ENCODE results near the gene CRLF1. TPM values are rescaled to one million over a fixed set of nuclear protein-coding genes. Genes with fewer than 3 reads are reported as not detected.

The CRLF1 gene
- total RNA-seq, 2 experiments from 2014 or later = not detected

DNA sequence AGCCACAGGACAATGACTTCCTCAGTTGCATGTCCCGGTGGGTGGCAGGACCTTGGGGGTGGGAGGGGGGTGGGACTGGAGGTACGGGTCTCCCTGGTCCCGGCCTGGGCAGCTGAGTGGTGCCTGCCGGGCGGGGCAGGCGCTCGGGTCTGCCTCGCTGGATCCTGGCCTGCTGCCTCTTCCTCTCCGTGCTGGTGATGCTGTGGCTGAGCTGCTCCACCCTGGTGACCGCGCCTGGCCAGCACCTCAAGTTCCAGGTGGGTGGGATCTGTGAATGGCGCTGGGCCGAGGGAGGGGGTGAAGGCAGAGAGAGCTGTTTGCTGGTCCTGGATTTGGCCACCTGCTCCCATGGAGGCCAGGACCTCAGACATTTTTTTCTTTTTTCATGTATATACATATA, 11.6 kb upstream of the CRLF1 start:
- no peak for ATAC-seq

GRCh38 chr19:18617562-18617961, 11.0 kb upstream of the CRLF1 start:
- peaks cover 31% of the 10 kb centered on the region for H3K27me3 Mint-ChIP-seq
- H3K4me1 Mint-ChIP-seq (ENCODE audit: low read depth) = peaks cover 6% of the 10 kb centered on the region
- no peak for ATAC-seq
- H3K4me3 Mint-ChIP-seq = no peak overlapping the region
- ChIA-PET POLR2A (no interaction called here), CTCF (no interaction called here)
- H3K27ac Mint-ChIP-seq = no peak overlapping the region
- H3K9me3 Mint-ChIP-seq = no peaks in the 10 kb centered on the region
- no peak for DNase-seq
- no peaks in the 10 kb centered on the region for H3K36me3 Mint-ChIP-seq (ENCODE audit: low read depth)
- intact Hi-C loops (cut with micrococcal nuclease) = no loop called here
- no peak for TF ChIP-seq CTCF (IDR thresholded peaks at IDR 0.05)

More for the DNA sequence above, 11.6 kb upstream of the CRLF1 start:
- Mint-ChIP-seq H3K4me3 (no peak overlapping the region), H3K9me3 (no peaks in the 10 kb centered on the region), H3K4me1 (ENCODE audit: low read depth) (peaks cover 4% of the 10 kb centered on the region), H3K27ac (no peak overlapping the region), H3K36me3 (ENCODE audit: low read depth) (no peaks in the 10 kb centered on the region), H3K27me3 (peaks cover 29% of the 10 kb centered on the region)
- ChIA-PET CTCF (no interaction called here), POLR2A (no interaction called here)
- intact Hi-C loops (cut with micrococcal nuclease) = no loop called here
- DNase-seq = no peak
- no peak for TF ChIP-seq CTCF (IDR thresholded peaks at IDR 0.05)

DNA sequence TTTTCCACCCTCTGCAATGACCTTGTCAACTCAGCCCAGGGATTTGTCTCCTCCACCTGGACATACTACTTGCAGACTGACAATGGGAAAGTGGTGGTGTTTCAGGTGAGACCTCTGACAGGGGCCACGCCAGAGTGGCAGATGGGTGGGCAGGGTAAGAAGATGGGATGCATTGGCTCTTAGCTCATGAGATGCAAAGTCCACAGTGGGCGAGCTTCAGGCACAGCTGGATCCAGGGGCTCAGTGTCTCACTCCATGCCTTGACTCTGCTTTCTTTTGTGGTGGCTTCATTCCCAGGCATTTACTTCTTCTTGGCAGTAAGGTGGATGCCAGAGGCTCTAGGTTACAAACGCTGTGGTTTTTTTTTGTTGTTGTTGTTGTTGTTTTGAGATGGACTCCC, 9.4 kb upstream of the CRLF1 start:
- no peaks in the 10 kb centered on the region for H3K36me3 Mint-ChIP-seq (ENCODE audit: low read depth)
- H3K27me3 Mint-ChIP-seq = peaks cover 41% of the 10 kb centered on the region
- ChIA-PET POLR2A (no interaction called here), CTCF (interaction anchor here (1.1 to 1.4 kb wide), 2 partner anchors 9 to 24 kb away, joined by 3 to 4 read pairs; no protein-coding TSS in a partner anchor)
- DNase-seq (no peak), ATAC-seq (no peak)
- H3K27ac Mint-ChIP-seq = no peak overlapping the region
- peaks cover 15% of the 10 kb centered on the region for H3K4me1 Mint-ChIP-seq (ENCODE audit: low read depth)
- intact Hi-C loops (cut with micrococcal nuclease) = no loop called here
- H3K4me3 Mint-ChIP-seq = no peak overlapping the region
- H3K9me3 Mint-ChIP-seq = no peaks in the 10 kb centered on the region
- no peak for TF ChIP-seq CTCF (IDR thresholded peaks at IDR 0.05)

DNA sequence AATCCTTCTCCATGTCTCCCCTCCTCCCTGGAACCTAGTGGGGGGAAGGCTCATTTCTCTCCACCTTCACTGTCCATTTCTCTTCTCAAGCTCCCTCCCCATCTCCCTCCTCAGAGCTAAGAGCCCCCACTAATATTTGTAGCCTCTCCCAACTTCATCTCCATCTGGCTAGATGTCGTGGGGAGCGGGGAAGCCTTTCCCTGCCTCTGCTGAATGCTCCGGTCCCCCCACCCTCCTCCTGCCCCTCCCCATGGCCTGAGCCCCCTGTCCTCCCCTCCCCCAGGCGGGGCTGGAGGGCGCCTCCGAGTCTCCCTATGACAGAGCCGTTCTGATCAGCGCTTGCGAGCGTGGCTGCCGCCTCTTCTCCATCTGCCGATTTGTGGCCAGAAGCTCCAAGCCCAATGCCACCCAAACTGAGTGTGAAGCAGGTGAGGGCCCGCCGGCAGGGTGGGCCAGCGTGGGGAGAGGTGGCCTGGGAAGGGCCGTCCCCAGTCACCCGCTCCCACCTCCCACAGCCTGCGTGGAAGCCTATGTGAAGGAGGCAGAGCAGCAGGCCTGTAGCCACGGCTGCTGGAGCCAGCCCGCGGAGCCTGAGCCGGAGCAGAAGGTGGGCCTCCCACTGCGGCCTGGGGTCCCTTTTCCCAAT, 7.1 kb upstream of the CRLF1 start:
- Mint-ChIP-seq H3K36me3 (ENCODE audit: low read depth) (no peaks in the 10 kb centered on the region), H3K4me1 (ENCODE audit: low read depth) (peaks cover 17% of the 10 kb centered on the region), H3K27ac (no peak overlapping the region), H3K4me3 (no peak overlapping the region), H3K27me3 (peaks cover 61% of the 10 kb centered on the region), H3K9me3 (no peaks in the 10 kb centered on the region)
- no peak for TF ChIP-seq CTCF (IDR thresholded peaks at IDR 0.05)
- CTCF ChIA-PET = no interaction called here
- POLR2A ChIA-PET = interaction anchor here (1.7 kb wide), 1 partner anchor 20 kb away, joined by 4 read pairs; no protein-coding TSS in a partner anchor
- DNase-seq (no peak), ATAC-seq (no peak)
- intact Hi-C loops (cut with micrococcal nuclease) = no loop called here

DNA sequence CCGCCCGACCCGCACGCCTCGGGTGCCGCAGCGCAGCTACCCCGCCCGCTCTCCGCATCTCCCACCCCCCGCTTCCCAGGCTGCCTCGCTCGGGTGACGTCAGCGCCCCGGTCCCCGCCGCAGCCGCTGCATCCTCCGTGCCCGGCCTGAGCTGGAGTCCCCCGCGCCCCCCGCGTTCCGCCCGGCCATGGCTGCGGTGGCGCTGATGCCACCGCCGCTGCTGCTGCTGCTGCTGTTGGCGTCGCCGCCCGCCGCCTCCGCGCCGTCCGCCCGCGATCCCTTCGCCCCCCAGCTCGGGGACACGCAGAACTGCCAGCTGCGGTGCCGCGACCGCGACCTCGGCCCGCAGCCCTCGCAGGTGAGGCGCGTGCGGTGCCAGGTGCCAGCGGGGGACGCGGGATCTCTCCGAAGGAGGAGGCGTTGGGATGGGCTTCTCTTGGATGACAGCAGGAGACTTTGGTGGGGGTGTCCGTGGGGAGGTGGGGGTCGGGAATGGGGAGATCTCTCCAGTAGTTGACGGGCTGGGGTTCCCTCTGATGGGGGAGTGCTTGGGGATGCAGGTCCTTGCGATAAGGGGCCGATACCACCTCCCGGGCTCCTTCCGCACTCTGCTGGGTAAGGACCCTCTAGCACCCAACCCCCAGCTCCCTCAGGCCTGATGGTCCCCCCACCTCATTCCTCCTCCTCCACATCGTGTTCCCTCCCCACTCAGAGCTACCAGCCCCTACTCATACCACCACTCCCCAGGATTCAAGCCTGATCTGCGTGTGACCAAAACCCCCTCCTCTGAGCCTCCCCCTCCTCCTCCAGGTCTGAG, 6.4 kb upstream of the CRLF1 start, which contains the start of gene TMEM59L:
Gene TMEM59L (plus strand): TSS at position 99 of the 817 bp plus-strand sequence. CDS start 89 bp downstream, at position 188.
- POLR2A ChIA-PET = interaction anchor here (1.7 kb wide), 1 partner anchor 20 kb away, joined by 4 read pairs; no protein-coding TSS in a partner anchor
- Mint-ChIP-seq H3K27me3 (peaks cover 67% of the 10 kb centered on the region), H3K36me3 (ENCODE audit: low read depth) (no peaks in the 10 kb centered on the region), H3K4me3 (peak within 1 kb of the TSS; percentile 57), H3K9me3 (no peaks in the 10 kb centered on the region), H3K27ac (no peak within 1 kb of the TSS), H3K4me1 (ENCODE audit: low read depth) (peaks cover 17% of the 10 kb centered on the region)
- DNase-seq (peak; percentile 45), ATAC-seq (peak; percentile 34)
- intact Hi-C loops (cut with micrococcal nuclease) = no loop called here
- TF ChIP-seq CTCF (IDR thresholded peaks at IDR 0.05) = no peak
- CTCF ChIA-PET = interaction anchor here (0.6 to 1.6 kb wide), 3 partner anchors 19 to 211 kb away, joined by 3 to 4 read pairs (median 3); no protein-coding TSS in a partner anchor
